HL-60 (cell line): ENCODE data around the gene PLXNA2.

Source experiments
- GABPA ChIP-seq: IDR thresholded peaks from 2 replicates; pipeline ENCODE4 v1.6.1; 2012; ENCODE audit warnings: low read depth
- POLR2AphosphoS5 ChIP-seq: IDR thresholded peaks from 2 replicates; pipeline ENCODE4 v1.6.1; 2012; ENCODE audit warnings: low read depth
- TF ChIP-seq, protein P1 (sequence below): IDR thresholded peaks from one replicate; pipeline ENCODE4 v1.5.1; 2011; ENCODE audit warnings: low read length, control low read depth, inconsistent platforms; ENCODE audit not compliant: insufficient read depth
- TF ChIP-seq, protein P2 (sequence below): IDR thresholded peaks from 2 replicates; pipeline ENCODE4 v1.6.1; 2012; ENCODE audit warnings: low read depth; ENCODE audit not compliant: insufficient replicate concordance

DNA sequence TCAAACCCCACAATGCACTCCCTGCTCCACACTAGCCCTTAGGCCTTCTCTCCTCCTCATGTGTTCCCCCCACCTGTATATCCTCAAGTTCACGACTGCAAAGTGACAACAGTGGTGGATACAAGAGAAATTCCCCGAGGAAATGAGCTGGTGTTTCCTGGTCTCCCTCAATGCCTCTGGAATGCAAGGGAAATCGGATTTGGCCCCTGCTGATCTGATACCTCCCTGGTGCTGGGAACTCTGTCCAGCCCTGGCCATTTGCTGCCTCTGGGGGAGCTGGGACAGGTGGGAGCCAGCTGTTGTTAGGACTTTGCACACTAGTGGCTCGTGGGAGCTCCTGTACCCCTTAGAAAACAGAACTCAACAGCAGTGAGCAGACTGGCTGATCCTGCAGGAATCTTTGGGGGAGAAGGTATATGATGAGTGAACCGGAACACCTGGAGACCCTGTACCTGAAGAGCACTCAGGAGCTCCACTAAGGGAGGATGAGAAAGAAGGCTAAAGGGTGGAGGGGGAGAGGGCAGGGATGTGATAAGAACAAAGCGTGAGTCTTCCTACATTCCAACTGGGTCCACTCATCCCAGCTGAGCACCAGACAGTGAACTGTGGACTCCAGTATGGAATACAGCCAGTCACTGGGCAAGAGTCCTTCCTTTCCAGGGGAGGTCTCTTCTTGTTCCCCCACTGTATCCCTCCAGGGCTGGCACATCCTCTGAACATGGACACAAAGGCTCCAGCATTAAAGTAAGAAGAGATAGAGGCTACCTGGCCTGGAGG, 69.3 kb downstream of the PLXNA2 start:
- TF ChIP-seq GABPA (no peak), POLR2AphosphoS5 (no peak)
- TF ChIP-seq, protein P1, sequence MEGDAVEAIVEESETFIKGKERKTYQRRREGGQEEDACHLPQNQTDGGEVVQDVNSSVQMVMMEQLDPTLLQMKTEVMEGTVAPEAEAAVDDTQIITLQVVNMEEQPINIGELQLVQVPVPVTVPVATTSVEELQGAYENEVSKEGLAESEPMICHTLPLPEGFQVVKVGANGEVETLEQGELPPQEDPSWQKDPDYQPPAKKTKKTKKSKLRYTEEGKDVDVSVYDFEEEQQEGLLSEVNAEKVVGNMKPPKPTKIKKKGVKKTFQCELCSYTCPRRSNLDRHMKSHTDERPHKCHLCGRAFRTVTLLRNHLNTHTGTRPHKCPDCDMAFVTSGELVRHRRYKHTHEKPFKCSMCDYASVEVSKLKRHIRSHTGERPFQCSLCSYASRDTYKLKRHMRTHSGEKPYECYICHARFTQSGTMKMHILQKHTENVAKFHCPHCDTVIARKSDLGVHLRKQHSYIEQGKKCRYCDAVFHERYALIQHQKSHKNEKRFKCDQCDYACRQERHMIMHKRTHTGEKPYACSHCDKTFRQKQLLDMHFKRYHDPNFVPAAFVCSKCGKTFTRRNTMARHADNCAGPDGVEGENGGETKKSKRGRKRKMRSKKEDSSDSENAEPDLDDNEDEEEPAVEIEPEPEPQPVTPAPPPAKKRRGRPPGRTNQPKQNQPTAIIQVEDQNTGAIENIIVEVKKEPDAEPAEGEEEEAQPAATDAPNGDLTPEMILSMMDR: no peak
- TF ChIP-seq, protein P2, sequence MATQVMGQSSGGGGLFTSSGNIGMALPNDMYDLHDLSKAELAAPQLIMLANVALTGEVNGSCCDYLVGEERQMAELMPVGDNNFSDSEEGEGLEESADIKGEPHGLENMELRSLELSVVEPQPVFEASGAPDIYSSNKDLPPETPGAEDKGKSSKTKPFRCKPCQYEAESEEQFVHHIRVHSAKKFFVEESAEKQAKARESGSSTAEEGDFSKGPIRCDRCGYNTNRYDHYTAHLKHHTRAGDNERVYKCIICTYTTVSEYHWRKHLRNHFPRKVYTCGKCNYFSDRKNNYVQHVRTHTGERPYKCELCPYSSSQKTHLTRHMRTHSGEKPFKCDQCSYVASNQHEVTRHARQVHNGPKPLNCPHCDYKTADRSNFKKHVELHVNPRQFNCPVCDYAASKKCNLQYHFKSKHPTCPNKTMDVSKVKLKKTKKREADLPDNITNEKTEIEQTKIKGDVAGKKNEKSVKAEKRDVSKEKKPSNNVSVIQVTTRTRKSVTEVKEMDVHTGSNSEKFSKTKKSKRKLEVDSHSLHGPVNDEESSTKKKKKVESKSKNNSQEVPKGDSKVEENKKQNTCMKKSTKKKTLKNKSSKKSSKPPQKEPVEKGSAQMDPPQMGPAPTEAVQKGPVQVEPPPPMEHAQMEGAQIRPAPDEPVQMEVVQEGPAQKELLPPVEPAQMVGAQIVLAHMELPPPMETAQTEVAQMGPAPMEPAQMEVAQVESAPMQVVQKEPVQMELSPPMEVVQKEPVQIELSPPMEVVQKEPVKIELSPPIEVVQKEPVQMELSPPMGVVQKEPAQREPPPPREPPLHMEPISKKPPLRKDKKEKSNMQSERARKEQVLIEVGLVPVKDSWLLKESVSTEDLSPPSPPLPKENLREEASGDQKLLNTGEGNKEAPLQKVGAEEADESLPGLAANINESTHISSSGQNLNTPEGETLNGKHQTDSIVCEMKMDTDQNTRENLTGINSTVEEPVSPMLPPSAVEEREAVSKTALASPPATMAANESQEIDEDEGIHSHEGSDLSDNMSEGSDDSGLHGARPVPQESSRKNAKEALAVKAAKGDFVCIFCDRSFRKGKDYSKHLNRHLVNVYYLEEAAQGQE: no peak
